Activated T-cell treated with anti-CD3 and anti-CD28 coated beads, Interleukin-2, amount 50 U/mL, for 48 hours (primary cell): ENCODE results near the gene CDH13.

ENCODE experiments used
- DNase-seq, 2 experiments: peaks; one replicate each; pipeline ENCODE4 v3.0.0-alpha.2; 2020

CDH13 gene

DNA sequence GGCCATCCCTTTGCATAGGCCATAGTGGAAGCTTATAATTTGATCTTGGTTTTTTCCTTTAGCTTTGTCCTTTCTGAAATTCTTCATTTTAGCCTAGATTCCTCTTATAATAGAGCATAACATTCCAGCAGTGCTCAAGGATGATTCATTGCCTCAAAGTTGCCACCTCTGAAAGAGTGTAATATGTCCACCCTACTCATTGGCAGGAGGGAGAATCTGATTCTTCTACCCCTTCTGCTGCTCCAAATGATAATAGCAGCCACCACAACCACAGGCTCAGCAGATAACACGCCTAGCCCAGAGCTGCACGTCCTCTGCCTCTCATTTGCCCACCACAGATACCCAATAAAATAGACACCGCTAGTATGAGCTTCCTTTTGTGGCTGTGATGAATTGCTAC, 843.6 kb downstream of the CDH13 start:
- DNase-seq: no peak

DNA sequence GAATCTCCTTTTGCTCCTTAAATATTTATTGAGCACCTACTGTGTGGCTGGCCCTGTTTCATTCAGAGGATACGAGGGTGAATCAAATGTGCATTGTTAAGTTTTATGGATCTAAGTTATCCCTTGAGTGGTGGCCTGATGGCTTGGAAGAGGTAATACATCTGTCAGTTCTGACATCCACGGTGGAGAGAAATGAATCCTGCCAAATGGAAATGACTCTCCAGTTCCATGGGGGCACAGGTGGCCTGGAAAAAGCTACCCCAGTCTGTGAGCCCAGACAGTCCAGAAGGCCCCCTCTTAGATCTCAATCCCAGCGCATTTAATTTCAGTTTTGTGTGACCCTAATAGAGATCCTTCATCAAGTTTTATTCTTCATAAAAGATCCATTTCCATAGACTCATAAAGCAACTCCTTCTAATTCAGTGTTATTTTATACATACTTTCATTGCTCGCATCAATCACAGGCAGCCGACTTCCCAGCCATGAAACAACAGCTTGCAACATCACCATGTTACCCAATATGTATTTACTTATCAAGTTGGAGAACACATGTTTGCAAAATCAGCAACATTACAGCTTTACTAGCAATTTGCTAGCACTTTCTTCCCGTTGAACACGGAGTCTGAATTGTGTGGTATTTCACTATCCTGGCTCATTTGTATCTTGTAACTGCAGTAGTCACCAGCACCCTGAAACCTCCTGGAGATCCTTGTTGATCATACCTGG, 846.2 kb downstream of the CDH13 start:
- no peak for DNase-seq

DNA sequence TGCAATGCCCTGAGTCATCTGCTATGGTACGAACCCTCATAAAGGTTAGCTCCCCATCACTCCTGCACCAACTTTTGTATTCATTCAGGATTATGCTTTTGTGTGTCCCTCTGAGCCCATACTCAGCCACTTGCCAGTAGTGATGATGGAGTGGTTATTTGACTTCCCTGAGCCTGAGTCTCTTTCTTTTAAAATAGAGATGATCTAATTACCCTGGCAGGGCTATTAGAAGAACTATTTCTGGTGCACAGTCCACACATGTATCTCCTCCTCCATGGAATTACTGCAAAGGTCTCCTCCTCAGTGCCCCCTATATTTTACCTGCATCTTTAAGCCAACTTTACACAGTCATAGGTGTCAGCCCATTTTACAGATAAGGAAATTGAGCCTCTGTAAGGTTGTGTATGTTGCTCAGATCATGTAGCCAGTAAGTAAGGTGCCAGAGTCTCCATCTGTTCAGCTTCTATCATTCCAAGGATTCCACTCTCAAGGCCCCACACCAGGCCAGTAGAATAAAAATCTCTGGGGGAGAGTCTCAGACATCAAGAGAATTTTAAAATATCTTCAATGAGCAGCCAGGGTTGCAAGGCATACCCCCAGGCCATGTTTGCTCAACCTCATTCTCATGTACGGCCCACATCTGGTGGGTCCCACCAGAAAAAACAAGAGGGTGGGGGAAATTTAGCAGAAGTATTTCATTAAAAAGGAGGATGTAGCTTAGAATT, 847.3 kb downstream of the CDH13 start:
- DNase-seq: no peak

DNA sequence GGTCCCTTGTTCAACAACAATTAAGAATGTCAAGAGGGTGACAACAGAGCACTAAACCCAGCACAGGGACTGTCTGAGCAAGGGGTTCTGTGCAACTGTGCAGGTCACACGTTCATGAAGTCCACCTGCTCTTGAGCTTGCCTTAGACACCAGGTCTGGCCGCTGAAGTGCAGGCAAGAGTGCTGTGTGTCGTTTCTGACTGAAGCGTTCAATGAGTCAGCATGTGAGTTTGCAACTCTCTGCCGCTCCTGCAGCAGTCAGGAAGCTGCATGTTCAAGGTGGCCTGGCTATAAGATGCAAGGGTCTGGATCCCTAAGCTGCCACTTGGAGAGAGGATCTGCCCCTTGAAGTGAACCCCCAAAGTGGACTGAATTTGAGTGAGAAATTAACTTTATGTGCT, 848.3 kb downstream of the CDH13 start:
- DNase-seq: no peak

DNA sequence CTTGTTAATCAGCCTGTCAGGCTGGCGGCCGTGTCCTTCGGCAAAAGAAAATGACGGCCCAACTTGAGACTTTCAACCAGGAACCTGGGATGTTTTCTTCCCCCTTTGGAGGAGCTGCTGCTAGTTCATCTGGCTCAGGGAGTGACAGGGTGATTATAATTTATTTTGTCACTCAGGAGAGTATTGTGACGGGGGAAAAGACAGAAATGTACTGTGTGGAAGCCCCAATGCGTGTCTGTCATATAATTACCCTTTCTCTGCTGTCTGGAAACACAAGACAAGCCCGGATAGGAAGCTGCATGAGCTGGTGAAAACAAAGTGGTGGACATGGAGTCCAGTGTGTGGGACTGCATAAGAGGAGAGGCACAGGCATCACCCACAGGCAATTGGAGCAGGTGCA, 854.8 kb downstream of the CDH13 start:
- no peak for DNase-seq

DNA sequence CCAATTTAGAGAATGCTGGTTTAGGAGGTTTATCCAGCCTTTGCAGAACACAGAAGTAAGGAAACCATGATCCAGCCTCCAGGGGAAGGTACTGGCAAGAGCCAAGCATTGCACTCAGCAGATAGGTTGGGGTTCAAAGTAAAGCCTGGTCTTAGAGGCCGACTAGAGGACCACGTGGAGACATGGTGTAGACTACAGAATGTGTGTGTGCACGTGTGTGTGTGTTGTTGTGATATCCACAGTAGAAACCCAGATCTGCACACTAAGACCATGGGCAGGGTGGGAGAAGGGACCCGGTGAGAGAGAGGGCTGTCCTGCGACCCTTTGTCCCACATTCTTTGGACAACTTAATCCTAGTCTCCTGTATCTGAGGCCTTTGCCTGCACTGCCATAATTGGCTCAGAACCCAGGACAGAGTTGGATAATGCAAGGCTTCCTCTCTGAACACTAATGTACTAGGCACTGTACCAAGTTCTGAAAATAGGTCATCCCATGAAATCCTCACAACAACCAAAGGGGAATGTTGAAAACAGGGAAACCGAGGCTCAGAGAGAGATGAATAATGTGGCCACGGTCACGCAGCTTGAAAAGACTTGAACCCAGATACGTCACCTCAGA, 855.9 kb downstream of the CDH13 start:
- no peak for DNase-seq

DNA sequence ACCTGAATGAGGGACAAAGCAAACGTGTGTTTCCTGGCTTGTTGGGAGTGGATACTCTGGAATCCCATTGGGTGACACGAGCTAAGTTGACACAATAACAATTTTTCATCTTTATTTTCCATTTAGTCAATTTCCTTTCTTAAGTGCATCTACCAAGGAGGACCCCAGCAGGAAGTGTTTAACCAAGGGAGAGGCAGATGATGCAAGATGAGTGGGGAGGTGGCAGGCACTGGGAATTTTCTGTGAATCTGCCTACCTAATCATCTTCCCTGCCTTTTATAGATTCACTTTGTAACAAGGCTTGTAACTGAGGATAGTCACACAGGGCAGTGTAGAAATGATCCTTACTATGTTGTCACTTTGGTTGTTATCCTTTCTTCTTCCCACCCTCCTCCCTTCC, 863.3 kb downstream of the CDH13 start:
- no peak for DNase-seq

DNA sequence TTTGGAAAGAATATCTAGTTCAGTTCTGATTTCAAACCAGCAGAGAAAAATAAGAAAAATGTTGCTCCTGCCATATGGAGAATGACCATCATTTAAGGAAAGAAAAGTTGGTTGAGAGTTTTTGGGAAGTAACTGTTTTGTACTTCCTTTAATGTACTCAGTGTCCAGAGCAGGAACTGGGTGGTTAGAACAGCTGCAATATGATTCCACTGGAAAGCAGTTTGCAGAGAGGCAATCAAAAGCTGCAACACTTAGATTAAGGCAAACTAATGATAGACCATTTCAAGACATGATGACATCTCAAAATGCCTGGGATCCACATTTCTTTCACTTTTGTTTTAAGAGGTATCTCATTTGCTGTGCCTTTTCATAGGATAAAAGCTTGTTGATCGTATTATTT, 867.7 kb downstream of the CDH13 start:
- no peak for DNase-seq

DNA sequence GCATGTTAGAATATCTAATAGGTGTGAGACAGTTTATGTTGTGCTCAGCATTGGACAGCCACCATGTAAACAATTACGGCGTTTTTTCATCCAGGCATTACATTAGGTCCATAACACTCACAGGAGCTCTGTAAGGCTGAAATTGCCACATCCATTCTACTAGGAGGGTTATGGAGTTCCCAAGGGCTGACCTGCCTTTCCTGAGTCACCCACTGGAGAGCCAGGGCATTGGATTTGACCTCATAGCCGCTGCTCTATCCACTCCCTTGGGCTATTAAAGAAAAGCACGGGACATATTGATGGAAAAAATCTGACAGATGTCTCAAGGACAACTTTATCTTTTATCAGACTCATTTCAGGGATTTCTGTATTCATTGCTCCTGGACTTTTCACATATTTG, 874.7 kb downstream of the CDH13 start:
- DNase-seq: no peak

DNA sequence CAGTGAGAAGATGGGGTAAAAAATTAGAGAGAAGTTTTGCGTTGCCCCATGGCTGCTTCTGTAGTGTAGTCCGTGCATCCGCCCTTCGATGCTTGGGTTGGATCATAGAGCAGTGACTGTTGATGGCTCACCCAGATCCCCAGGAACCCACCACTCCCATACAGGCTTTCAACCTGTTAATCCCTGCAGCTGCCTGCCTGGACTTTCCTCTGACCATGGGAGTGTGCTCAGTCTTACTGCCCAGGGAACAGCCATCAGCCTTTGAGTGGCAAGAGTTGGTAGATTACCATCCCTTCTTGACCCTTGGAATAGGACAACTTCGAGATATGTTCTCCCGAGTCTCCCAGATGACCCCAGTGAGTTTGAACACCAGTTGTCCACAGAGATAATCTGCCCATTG, 881.5 kb downstream of the CDH13 start:
- no peak for DNase-seq

DNA sequence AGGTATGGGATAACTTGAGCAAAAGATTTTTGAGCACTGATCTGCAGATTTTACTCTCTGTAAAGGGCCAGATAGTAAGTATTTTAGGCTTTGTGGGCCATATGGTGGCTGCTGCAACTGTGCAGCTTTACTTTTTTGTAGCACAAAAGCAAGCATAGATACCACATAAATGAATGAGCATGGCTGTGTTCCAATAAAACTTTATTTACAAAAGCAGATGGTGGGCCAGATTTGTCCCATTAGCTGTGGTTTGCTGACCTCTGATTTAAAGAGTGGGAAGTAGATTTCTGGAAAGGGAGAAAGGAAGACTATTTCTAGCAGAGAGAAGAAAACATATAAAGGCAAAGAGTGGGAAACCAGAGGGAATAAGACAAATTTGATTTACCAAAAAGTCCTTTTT, 882.5 kb downstream of the CDH13 start:
- DNase-seq: no peak

DNA sequence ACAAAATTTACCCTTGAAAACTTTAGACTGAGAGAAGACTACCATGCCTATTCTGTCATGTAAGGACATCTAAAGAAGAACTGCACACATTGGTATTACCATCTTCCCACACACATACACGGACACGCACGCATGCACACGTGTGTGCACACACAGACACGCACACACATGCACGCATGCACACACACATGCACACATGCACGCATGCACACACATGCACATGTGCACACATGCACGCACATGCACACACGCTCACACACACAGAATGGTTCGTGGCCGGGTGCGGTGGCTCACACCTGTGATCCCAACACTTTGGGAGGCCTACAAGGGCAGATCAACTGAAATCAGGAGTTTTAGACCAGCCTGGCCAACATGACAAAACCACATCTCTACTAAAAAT, 884.1 kb downstream of the CDH13 start:
- no peak for DNase-seq

DNA sequence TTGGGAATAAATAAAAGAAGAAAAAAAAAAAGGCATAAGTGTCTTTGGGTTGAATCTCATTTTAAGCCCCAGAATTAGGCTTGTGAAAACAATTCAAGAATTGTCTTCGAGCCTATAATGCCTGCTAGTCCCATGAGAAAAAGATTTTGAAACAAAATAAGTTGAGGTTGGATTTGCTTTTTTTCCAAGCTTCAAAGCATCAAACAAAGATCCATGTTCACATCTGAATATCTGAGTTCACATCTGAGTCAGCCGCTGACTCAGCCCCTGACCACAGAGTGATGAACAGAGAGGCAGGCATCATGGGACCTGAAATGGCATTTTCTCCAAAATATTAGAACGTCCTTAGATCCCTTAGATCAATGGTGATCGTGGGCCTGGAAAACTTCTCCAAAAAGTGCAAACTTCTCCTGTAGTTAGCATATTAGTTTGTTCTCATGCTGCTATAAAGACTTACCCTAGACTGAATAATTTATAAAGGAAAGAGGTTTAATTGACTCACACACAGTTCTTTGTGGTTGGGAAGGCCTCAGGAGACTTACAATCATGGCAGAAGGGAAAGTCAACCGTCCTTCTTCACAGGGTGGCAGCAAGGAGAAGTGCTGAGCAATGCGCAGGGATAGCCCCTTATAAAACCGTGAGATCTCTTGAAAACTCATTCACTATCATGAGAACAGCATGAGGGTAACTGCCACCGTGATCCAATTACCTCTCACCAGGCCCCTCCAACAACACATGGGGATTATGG, 886.4 kb downstream of the CDH13 start:
- DNase-seq: peak in 1 of 2 experiments; percentile 17

DNA sequence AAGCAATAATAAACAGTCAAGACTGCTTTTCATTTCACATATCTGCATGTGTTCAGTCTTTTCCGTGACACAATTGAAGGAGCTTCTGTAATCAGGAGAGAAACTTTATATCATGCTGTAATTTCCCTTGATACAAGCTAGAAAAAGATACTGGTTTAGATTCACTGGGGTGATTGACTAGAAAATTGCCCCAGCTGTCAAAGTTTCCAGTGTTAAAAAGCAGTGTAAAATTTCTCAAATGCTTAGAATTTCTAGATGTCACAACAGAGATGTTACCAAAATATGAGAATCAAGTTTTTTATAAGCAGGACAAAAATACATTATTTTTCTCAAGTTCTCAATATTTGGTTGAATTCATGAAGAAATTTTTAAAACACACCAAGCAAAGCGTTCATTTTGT, 888.6 kb downstream of the CDH13 start:
- DNase-seq: no peak

DNA sequence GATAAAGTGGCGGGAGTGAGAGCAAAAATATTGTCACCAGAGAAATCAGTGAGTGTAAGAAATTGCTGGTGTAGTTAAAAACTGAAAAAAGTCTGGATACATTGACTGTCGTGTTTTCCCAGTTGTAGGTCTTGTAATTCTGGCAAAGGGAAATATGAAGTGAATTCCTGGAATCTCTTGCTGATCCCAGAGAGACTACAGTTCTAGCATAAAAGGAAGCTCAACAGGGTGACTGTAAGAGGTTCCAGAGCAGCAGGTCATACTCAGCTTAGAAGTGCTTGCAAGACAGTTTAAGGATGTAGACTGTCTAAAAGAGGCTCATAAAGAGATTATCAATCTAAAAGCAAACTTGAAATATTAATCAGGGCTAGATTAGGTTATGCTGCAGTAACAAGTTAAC, 890.2 kb downstream of the CDH13 start:
- DNase-seq: no peak

DNA sequence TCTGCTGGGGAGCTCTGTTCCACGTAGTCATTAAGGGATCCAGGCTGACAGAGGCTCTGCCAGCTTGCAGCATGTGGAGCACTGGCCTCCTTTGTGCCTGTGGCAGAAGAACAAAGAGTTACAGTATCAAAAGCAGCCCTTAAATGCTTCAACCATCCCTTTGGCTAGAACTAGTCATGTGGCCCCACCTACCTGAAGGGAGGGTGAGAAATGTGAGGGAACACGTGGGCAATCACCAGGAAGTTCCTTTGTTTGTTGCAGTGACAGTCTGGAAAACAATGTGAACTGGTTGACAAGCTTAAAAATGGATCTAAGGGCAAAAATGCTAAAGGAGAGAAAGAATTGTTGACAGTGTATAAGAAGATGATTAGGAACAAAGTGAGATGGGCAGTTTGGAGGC, 890.6 kb downstream of the CDH13 start:
- no peak for DNase-seq

DNA sequence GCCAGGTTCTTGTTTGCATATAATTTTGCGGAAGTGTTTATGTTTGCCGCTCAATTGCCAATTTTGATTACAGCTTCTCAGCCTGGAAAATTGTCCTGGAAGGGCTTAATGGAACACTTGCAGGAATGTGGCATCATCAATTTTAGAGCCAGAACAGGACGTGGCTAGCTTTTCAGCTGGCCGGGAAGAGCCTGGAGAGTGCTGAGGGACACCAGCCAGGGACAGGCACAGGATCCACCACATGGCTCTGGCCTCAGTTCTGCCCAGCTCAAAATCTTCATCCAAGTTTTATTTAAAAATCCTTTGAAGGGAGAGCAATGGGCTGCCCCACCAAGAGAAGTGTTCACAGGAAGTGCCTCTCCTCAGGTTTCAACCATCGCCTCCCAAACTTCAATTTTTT, 893.8 kb downstream of the CDH13 start:
- DNase-seq: no peak

DNA sequence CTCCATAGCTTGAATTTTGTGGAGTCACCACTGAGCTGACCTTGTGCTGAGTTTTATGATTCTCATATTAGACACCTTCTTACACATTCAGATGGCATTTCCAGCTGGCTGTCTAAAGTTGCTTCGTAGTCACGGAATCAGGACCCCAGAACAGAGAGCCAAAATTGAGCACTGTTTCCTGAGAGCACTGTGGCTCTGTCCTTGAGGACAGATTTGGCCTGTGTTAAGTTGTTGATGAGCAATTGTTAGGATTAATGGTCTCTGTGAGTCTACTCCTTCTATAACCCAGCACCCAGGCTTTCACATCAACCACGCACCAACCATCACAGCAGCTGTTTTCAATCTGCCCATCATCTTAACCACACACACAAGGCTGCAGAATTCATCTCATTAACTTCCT, 903.5 kb downstream of the CDH13 start:
- DNase-seq: no peak

DNA sequence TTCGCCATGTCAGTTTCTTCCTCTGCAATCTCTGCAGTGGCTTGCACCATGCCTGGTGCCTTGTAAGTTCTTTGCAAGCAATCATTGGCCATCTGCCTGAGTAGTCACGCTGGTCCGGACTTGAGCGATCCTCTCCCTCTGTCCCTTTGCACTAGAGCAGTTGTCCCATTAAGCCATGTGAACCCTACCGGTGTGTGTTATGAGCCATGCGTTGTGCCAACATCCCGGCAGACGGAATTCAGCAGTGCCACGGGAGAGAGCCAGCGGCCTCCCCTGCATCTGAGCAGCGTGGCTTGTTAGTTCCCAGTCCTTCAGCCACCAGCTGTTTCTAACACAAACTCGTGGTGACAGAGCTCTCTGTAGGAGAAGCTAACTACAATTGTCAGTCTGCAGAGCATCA, 905.9 kb downstream of the CDH13 start:
- DNase-seq: no peak

DNA sequence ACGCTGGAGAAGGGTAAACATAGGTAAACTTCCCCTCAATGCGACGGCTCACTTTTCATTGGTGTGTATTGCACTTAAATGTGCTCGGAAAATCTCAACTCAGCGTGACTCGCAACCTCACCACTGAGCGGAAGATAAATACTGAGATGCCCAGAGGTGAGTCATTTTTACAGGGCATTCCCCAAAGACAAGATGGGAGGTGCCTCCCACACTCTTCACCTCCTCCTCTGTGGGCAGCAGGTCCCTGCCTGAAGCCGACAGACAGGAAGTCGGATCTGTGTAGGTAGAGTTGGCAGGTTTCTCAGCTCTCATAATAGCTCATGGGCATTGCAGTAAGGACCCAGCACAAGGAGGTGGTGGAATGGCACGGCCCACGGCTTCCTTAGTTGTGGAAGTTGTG, 906.4 kb downstream of the CDH13 start:
- no peak for DNase-seq

DNA sequence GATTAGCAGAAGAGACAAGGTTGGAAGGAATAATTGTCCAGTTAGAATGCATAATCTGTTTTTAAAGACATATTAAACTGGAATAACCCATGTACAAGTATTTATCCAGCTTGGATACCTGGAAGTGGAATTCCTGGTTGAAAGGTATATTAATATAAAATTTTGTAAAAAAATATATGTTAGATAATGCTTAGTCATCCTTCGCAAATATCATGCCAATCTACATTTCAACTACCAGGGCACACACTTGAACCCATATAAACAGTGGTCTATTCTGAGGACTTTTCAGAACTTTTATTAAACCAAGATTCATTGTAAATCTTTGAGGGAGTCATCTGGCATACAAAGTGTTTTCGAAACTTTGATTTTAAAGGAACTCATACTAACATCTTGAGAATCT, 911.9 kb downstream of the CDH13 start:
- DNase-seq: no peak

DNA sequence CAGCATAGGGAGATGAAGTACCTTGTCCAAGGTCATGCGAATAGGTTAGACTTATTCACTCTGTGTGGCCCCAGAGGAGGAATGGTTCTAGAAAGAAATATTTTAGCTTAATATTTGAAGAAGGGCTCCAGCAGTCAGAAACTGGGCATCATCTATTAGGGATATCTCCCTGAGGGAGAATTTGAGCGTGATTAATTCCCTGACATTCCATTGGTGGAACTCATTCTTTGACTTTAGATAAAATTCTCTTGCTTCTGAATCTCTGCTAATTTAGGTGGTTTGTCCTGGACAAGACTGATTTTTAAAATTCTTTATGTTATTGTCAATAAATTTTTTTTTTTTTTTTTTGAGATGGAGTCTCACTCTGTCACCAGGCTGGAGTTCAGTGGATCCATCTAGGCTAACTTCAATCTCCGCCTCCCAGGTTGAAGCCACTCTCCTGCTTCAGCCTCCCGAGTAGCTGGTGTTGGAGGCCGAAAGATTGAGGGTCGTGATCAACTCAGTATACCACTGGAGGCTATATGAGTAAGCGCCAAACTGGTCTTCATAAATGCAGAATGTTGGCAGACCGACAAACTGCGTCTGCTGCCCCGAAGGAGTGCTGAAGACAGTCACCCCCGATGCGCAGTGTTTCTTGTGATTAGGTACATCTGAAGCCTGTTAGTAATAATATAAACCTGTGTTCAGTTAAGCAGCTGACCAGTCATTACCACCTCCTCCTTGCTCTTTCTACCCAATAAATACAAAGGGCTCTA, 913.1 kb downstream of the CDH13 start:
- no peak for DNase-seq

DNA sequence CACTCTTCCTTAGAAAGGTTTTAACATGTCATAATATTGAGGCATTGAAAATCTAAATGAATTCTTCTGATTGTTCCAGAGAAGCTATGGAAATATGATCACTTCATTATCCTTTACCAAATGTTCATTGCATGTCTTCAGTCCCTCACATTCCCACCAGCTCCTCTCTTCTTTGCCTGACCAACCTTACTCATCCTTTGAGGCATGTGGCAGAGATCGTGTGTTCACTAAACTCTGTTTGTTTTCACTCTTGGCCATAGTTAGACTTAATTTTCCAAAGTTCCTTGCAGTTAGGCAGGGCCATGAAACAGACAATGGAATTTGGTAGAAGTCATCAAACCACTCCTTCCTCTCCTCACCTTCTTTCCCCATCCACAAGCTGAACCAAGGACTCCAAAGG, 914.5 kb downstream of the CDH13 start:
- no peak for DNase-seq
